ENCODE data around the gene DLG1. TPM values are rescaled to one million over a fixed set of nuclear protein-coding genes. Genes with fewer than 3 reads are reported as not detected.
"Not testable (repeated sequence)": the region's sequence is repeated elsewhere in the genome, so short reads cannot be mapped to it uniquely, and the experiment has no call there.

The DLG1 gene
- total RNA-seq, 1 experiment from 2014 or later = 64.5 TPM

DNA sequence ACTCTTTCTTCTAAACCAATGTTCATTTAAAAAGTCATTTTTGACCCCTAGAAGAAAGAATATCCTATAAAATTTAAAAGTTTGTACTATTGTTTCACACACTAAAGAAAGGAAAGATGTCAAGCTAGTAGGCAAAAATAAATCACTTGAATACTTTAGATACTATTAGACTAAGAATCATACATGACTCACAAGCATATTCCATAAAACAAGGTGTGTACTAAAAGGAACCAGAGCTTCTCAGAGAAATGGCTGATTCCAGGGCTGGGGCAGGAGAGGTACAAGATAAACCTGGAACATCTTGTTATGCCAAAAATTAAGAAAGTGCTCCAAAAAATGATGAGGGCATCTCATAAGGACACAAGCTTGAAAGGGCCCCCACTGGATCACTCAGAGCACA, 8.7 kb downstream of the DLG1 start:
- no peak for DNase-seq (ENCODE audit: low spot score)

DNA sequence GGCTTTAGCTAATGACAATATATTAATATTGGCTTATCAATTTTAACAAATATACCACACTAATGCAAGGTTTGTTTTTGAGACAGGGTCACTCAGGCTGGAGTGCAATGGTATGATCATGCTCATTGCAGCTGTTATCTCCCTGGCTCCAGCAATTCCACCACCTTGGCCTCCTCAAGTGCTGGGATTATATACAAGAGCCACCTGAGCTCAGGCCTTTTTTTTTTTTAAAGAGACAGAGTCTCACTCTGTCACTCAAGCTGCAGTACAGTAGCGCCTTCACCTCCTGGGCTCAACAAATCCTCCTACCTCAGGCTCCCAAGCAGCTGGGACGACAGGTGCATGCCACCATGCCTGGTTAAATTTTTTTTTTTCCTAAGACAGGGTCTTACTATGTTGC, 11.7 kb downstream of the DLG1 start:
- no peak for DNase-seq (ENCODE audit: low spot score)

DNA sequence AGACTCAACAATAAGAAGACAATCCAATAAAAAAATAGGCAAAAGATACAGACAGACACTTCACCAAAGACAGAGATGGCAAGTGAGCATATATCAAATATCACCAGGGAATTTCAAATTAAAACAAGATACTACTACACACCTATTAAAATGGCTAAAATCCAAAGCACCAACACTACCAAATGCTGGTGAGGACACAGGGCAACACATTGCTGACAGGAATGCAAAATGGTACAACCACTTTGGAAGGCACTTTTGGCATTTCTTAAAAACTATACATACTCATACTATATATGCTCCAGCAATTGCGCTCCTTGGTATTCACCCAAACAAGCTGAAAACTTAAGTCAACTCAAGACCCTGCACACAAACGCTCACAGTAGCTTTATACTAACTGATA, 12.9 kb downstream of the DLG1 start:
- DNase-seq (ENCODE audit: low spot score) = no peak

DNA sequence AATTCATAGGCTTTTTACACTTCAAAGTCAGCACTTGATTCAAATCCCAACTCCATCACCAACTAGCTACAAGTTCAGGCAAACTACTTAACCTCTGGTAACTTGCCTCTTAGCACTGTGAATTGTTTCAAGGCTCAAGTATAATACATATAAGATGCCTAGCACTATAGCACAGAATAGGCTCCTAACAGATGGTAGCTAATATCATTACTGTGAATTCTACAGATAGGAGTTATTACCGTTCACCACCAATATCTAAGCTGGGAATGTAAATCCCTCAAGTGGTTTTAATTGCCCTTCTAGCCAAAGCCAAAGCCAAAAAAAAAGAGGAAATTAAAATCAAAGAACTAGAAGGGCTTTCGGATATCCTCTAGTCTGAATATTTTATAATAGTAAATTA, 15.4 kb downstream of the DLG1 start:
- no peak for DNase-seq (ENCODE audit: low spot score)

DNA sequence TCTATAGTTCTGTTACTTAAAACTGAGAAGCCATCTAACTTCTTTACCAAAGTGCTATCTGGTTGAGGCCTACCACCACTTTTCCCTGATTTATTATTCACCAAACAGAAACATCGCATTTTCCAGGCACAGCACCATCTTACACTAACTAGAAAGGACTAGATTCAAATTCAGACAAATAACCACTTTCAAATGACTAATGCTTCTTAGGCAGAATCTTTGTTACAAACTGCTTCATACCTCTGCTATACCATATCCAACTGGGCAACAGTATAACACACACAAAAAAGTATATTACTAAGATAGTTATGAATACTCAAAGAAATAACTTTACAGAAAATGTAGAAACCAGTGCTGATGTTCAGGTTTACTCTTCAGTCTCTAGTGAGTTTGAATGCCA, 16.6 kb downstream of the DLG1 start:
- no peak for DNase-seq (ENCODE audit: low spot score)

DNA sequence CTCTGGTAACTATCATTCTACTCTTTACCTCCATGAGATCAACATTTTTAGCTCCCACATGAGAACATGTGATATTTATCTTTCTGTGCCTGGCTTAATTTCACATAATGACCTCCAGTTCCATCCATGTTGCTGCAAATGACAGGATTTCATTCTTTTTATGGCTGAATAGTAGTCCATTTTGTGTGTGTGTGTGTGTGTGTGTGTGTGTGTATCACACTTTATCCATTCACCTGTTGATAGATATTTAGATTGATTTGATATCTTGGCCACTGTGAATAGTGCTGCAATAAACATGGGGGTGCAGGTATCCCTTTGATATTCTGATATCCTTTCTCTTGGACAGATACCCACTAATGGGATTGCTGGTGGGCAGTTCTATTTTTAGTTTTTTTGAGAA, 18.3 kb downstream of the DLG1 start:
- DNase-seq (ENCODE audit: low spot score) = no peak

DNA sequence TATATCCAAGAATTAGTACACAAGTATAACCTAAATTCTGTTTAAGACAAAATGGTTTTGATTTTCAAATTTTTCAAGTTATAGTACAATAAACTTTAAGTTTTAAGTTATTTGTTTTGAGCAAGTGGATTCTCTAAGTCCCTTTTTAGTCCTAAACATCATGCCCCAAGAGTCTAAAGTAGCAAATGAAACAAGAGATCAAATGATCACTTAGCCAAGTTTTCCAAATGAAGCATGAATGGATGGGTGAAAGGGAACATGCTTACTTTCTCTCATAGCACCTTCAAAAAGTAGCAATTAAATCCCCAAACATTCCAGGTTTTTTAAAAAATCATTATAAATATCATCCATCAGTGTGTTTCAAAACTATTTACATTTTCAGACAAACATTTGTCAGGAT, 19.5 kb downstream of the DLG1 start:
- no peak for DNase-seq (ENCODE audit: low spot score)

DNA sequence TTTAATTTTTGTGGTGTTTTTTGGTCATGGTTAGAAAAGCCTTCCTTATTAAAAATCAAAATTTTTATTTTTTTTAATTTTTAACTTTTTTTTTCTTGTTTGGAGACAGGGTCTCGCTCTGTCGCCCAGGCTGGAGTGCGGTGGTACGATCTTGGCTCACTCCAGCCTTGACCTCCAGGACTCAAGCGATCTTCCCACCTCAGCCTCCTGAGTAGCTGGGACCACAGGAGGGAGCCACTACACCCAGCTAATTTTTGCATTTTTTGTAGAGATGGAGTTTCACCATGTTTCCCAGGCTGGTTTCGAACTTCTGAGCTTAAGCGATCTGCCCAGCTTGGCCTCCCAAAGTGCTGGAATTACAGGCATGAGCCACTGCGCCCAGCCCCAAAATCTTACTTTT, 21.6 kb downstream of the DLG1 start:
- not testable (repeated sequence) for DNase-seq (ENCODE audit: low spot score)

DNA sequence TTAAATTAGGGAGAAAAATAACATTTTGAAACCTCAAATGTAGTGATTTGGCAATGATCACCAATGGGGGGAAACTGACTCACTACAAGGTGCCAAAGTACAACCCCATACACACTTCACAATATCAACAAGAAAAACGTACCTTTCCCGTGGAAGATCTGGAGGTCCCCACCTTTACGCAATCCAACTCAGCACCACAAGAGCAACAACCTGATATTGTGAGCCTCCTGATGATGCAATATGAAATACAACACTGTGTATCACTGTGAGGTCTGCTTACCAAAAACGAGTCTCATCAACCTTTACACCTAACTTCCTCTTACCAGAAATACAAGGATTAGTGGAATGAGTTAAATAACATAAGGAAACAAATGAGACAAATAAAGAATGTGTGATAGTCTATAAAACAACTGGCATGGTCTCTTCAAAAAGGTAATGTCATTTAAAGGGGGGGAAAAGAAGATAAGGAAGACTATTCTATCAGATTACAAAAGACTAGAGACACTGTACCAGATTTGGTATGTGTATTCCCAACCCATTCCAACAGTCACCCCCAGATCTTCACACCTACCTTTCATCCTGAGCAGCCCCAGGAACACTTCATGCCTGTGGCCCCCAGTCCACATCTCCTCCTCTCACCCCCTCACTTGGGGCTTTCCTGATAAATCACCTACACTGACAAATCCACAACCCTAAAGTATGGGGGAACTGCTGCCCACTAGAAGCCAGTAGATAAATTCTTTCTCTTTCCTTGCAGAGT, 27.7 kb downstream of the DLG1 start:
- DNase-seq (ENCODE audit: low spot score) = no peak

DNA sequence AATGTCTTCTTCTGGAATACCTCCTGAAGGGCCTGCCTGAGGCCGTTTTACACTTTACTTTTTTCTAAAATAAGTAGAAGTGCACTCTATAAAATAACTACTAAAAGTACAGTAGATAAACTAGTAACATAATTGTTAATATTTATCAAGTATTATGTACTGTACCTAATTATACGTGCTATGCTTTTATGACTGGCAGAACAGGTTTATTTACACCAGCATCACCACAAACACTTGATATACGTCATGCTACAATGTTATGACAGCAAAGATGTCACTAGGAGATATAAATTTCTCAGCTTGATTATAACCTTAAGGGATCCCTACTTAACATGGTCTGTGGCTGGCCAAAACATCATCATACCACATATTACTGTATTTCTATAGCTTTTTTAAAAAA, 29.4 kb downstream of the DLG1 start:
- no peak for DNase-seq (ENCODE audit: low spot score)

DNA sequence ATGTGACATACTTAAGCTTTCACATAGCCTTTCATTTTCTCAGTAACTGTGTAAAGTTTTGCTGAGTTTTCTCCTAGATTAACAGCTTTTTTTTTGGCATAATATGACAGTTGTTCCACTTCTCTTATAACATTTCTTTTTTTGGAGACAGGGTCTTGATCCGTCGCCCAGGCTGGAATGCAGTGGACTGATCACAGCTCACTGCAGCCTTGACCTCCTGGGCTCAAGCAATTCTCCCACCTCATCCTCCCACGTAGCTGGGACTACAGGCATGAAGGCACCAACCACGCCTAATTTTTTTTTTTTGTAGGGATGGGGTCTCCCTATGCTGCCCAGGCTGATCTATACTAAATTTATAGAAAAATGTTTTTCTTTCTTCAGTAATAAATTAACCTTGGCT, 30.1 kb downstream of the DLG1 start:
- no peak for DNase-seq (ENCODE audit: low spot score)

DNA sequence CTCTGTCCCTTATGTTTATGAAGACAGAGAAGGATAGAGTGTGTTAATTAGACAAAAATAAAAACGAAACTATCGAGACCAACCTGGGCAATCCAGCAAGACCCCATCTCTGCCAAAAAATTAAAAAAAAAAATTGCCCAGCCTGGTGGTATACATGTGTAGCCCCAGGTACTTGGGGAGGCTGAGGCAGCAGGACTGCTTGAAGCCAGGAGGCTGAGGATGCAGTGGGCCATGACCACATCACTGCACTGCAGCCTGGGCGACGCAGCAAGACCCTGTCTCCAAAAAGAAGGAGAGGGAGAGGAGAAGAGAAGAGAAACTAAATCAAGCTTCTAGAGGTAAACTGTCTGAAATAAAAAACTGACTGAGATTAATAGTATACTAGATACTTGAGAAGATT, 32.1 kb downstream of the DLG1 start:
- DNase-seq (ENCODE audit: low spot score) = no peak

DNA sequence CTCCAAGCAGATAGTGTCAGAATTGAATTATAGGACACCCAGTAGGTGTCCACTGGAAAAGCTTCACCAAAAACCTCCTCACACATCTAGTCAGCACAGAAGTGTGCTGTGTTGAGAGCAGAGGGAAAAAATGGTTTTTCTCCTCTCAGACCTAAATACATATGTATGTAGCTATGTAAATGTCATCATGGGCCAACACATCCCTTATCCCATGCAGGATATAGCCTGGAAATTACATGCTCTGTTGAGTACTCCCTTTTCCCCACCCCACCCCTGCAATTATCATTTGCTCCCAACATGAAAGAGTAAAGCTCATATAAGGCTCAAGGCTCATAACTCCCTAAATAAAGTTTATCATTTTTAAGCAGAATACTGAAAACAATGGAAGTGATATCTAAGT, 35.7 kb downstream of the DLG1 start:
- no peak for DNase-seq (ENCODE audit: low spot score)

DNA sequence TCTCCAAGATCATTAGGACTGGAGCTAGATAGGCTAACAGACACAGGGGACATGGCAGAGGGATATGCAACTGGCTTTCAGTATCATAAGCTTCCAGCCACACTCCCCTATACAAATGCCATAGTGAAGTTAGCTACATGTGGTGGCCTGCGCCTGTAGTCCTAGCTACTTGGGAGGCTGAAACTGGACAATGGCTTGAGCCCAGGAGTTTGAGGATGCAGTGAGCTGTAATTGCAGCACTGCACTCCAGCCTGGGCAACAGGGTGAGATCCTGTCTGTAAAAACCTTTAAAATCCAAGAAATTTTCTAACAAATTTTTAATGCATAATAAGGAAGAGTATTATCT, 37.3 kb downstream of the DLG1 start:
- DNase-seq (ENCODE audit: low spot score) = no peak

DNA sequence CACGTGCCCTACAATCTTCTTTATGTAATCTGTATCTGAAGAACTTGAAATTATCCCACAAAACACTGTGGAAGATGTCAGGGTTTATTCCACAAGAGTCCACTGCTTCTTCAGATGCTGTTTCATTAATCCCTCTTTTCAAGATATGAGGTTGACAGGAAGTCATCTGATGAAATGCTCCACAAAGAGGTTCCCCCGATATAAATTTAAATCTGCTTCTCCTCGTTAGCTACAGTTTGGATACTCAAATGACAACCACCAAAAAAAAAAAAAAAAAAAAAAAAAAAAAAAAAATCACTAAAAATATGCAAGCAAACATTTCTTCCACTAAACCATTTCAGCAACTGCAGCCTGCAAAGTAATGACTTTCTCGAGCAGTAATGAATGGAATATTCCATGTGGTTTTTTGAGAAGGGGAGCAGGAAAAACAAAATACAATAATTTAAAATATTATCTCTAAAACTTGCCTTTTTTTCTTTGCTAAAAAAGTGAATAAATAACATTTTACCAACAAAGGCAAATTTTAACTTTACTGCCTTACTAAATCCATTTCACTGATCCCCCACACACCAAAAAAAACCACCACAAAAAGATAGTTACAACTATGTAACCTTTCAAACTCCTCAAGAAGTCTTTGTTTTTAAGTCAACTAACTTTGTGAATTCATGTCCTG, 37.8 kb downstream of the DLG1 start:
- DNase-seq (ENCODE audit: low spot score) = no peak

DNA sequence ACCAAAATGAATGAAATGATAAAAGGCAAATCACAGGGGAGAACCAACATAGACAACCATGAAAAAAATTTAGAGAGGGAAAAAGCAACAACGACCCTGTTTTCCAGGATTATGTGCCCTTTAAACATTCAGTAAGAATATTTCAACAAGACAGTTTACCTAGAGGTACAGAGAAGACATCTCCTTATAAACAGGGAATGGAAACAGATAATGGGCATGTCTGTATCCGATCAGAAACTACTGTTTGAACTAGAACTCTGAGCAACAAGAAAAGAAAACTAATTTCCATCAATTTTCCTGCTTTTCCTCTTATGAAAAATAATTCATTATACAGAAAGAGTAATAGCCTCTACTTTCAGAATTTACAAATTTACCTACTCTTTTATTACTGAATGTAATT, 39.3 kb downstream of the DLG1 start:
- DNase-seq (ENCODE audit: low spot score) = no peak

DNA sequence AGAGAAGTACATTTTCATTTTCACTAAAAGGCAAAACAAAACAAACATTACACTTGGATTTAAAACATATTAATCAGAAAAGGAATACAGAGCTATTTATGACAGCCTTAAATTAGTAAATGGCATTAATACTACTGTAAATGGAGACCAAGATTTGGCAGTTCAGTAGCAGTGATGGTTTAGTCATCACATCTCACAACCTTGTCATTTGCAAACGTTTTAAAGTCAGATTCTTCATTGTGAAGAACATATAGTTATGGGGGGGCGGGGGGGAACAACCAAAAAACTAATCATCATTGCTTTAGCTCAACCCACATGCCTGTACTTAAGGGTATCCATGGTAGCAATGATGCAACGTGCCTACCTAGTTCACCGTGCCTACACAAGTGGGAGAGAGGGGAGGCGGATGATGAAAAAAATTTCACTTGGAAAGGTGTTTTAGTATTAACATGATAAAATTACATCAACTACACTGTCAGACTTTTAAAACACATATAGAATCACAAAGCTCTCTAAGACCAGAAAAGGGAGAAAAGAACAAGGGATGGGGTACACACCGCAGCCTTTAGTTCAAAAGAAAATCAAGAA, 40.1 kb downstream of the DLG1 start:
- DNase-seq (ENCODE audit: low spot score) = no peak

DNA sequence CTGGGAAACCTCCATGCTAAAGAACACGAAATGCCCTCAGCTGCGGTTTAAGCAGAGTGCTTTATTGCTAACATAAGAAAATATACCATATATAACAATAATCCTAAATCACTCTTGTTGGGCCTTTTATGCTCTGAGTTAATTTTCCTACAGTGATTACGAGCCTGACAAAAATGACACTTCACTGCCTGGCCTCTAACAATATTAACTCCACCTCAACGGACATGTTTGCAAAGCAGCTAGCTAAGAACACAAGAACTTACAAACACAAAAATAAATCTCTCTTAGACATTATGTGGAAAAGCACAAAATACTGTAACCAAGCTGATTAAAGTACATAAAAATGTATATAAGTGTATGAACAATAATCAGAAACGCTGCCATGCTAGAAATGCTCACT, 40.7 kb downstream of the DLG1 start:
- DNase-seq (ENCODE audit: low spot score) = no peak

DNA sequence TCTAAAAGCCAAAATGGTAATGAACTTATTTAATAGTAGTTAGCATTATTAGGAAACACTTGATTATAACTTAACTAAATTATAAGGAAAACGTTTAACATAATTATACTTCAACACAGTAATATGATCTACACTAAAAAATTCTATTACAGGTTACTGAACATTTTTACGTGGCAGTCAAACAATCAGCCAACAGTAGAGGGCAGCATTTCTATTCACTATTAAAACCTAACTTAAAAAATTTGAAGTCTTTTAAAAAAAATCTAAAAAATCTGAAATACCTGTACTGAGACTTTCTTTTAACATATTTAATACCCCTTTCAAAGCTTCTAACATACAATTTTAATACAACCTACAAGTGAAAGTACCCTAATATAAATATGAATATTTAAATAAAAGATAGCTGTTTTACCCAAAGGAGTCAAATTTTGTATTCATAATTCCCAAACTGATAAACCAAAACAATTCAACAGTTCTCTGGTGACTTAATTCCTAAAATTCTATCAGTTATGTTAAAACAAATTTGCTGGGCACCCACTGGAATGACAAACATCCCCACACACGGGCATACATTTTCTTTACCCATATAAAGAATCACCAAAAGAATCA, 41.5 kb downstream of the DLG1 start:
- peak; percentile 31 for DNase-seq (ENCODE audit: low spot score)

DNA sequence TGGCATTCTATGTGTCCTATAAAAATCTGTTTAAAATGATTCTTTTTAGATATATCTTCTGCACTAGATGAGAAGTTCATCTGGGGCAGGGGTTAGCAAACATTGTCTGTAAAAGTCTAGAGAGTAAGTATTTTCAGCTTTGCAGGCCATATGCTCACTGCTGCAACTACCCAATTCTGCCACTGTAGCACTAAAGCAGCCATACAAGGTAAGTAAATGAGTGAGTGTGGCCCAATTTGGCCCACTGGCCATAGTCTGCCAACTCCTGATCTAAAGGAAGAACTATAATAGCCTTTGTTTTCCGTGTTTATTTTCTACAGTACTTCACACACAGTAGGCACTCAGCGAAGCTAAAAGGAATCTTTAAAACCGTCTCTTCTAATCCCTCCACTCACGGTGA, 42.3 kb downstream of the DLG1 start:
- DNase-seq (ENCODE audit: low spot score) = no peak

DNA sequence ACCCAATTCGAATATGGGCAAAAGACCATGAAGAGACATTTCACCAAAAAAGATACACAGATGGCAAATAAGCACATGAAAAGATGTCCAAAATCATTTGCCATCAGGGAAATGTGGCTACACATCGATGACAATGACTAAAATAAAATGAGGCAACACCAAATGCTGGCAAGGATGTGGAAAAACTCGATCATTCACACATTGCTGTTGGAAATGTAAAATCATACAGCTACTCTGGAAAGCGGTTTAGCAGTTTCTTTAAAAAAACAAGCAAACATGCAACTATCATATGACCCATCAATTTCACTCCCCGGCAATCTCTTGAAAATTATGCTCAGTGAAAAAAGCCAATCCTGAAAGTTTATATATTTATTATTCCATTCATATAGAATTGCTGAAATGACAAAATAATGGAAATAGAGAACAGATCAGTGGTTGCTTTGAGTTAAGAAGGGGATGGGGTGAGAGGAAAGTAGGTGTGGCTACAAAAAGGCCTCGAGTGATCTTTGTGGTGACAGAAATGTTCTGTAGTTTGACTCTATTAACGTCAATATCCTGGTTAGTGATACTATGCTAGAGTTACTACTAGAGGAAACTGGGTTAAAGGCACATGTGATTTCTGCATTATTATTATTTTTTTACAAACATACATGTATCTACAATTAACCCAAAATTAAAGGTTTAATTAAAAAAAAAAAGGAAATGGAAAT, 45.0 kb downstream of the DLG1 start:
- DNase-seq (ENCODE audit: low spot score) = no peak

DNA sequence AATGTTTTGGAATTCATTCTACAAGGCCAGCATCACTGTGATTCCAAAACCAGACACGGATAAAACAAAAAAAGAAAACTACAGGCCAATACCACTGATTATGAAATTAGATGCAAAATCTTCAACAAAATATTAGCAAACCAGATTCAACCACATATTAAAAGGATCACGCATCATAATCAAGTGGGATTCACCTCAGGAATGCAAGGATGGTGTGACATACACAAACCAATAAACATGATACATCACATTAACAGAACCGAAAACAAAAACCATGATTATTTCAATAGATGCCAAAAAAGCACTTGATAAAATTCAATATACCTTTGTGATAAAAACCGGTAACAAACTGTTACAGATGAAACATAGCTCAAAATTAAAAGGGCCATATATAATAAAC, 48.9 kb downstream of the DLG1 start:
- DNase-seq (ENCODE audit: low spot score) = no peak

Measured in H4 (cell line).